HepG2 (cell line): ENCODE data around the gene WTAP. TPM values are rescaled to one million over a fixed set of nuclear protein-coding genes. Genes with fewer than 3 reads are reported as not detected.

Experiments used
- ARID4A ChIP-seq: sonication (generic); formaldehyde crosslinking; IDR thresholded peaks from 2 replicates; pipeline ENCODE4 v1.5.0; 2020; ENCODE audit warnings: mild to moderate bottlenecking, missing genetic modification reagents, borderline replicate concordance
- DNMT3B ChIP-seq: conservative IDR thresholded peaks from 2 replicates; pipeline ENCODE4 v1.6.1; 2016; ENCODE audit warnings: missing biosample characterization, control low read depth
- E2F1 ChIP-seq: sonication (generic); formaldehyde crosslinking; IDR thresholded peaks from 2 replicates; pipeline ENCODE4 v1.5.0; 2020; ENCODE audit warnings: missing genetic modification reagents
- EED ChIP-seq: sonication (generic); formaldehyde crosslinking; IDR thresholded peaks from 2 replicates; pipeline ENCODE4 v1.5.0; 2020; ENCODE audit warnings: mild to moderate bottlenecking, missing genetic modification reagents
- ELF1 ChIP-seq: sonication (generic); formaldehyde crosslinking; IDR thresholded peaks from 2 replicates; pipeline ENCODE4 v1.4.0; 2020; ENCODE audit warnings: missing genetic modification reagents
- ELK4 ChIP-seq: sonication (generic); formaldehyde crosslinking; IDR thresholded peaks from 2 replicates; pipeline ENCODE4 v1.9.0; 2021; ENCODE audit warnings: missing genetic modification reagents, borderline replicate concordance
- FOXO1 ChIP-seq: sonication (generic); formaldehyde crosslinking; IDR thresholded peaks from 2 replicates; pipeline ENCODE4 v1.4.0; 2020; ENCODE audit warnings: missing genetic modification reagents
- GABPB1 ChIP-seq: IDR thresholded peaks from 2 replicates; pipeline ENCODE4 v1.6.1; 2016; ENCODE audit warnings: mild to moderate bottlenecking, missing genetic modification reagents, moderate library complexity, missing compliant biosample characterization
- GATA4 ChIP-seq: sonication (generic); IDR thresholded peaks from 2 replicates; pipeline ENCODE4 v1.6.1; 2016; ENCODE audit warnings: antibody characterized with exemption, low read depth, borderline replicate concordance
- GMEB1 ChIP-seq: sonication (generic); formaldehyde crosslinking; IDR thresholded peaks from 2 replicates; pipeline ENCODE4 v1.5.1; 2020; ENCODE audit warnings: missing genetic modification reagents, mild to moderate bottlenecking, borderline replicate concordance
- KLF12 ChIP-seq: sonication (generic); formaldehyde crosslinking; IDR thresholded peaks from 2 replicates; pipeline ENCODE4 v1.4.0; 2020; ENCODE audit warnings: missing genetic modification reagents, borderline replicate concordance
- NFYB ChIP-seq: sonication (generic); formaldehyde crosslinking; IDR thresholded peaks from 2 replicates; pipeline ENCODE4 v1.4.0; 2020; ENCODE audit warnings: missing genetic modification reagents
- SMARCC2 ChIP-seq: fragments of 450-650 bp; IDR thresholded peaks from 2 replicates; pipeline ENCODE4 v1.6.1; 2017; ENCODE audit warnings: antibody characterized with exemption, mild to moderate bottlenecking
- SP1 ChIP-seq, 2 experiments: fragments of 450-650 bp in 1 of 2; sonication (generic) in 1 of 2; formaldehyde crosslinking in 1 of 2; IDR thresholded peaks; 2 replicates each; pipeline versions ENCODE4 v1.4.0 to v1.6.1; 2016 to 2020; ENCODE audit warnings: missing genetic modification reagents in 1 of 2
- ZNF24 ChIP-seq: fragments of 450-650 bp; IDR thresholded peaks from 2 replicates; pipeline ENCODE4 v1.6.1; 2017; ENCODE audit warnings: antibody characterized with exemption, mild to moderate bottlenecking
- ZNF263 ChIP-seq: sonication (generic); formaldehyde crosslinking; IDR thresholded peaks from 2 replicates; pipeline ENCODE4 v1.4.0; 2020; ENCODE audit warnings: missing genetic modification reagents
- ZNF274 ChIP-seq: sonication (generic); formaldehyde crosslinking; IDR thresholded peaks from 2 replicates; pipeline ENCODE4 v1.5.1; 2020; ENCODE audit warnings: mild to moderate bottlenecking, missing genetic modification reagents
- ZNF468 ChIP-seq: sonication (generic); formaldehyde crosslinking; IDR thresholded peaks from 2 replicates; pipeline ENCODE4 v1.8.0; 2022; ENCODE audit warnings: mild to moderate bottlenecking, moderate library complexity, missing genetic modification reagents
- ZNF510 ChIP-seq: sonication (generic); formaldehyde crosslinking; IDR thresholded peaks from 2 replicates; pipeline ENCODE4 v1.4.0; 2020; ENCODE audit warnings: low read depth, mild to moderate bottlenecking, missing genetic modification reagents
- ZNF746 ChIP-seq: sonication (generic); formaldehyde crosslinking; IDR thresholded peaks from 2 replicates; pipeline ENCODE4 v1.8.0; 2022; ENCODE audit warnings: mild to moderate bottlenecking, missing genetic modification reagents
- ZNF777 ChIP-seq: sonication (generic); formaldehyde crosslinking; IDR thresholded peaks from 2 replicates; pipeline ENCODE4 v1.4.0; 2020; ENCODE audit warnings: missing genetic modification reagents
- ZNF883 ChIP-seq: sonication (generic); formaldehyde crosslinking; IDR thresholded peaks from 2 replicates; pipeline ENCODE4 v1.5.1; 2020; ENCODE audit warnings: mild to moderate bottlenecking, missing genetic modification reagents; ENCODE audit errors: not compliant biosample characterization
- polyA plus RNA-seq, 8 experiments: library from polyadenylated mRNA; depleted of rRNA in 3 of 8; stranded (reverse) in 7 of 8; unstranded in 1 of 8; fragments of >200 nt; fragmentation: Illumina TruSeq in 4 of 8; extraction: Trizol in 4 of 8; gene quantifications; 2 replicates each; pipeline versions ENCODE4 v1.2.1 to v1.2.3, GENCODE V29; 2011 to 2016; ENCODE audit warnings: low read depth in 4 of 8, missing spikeins in 1 of 8, mixed read lengths in 1 of 8; ENCODE audit not compliant: insufficient read depth in 1 of 8
- total RNA-seq, 5 experiments: library from RNA; depleted of rRNA; stranded (reverse); fragments of >200 nt; fragmentation: Illumina TruSeq; extraction: Trizol; gene quantifications; 2 replicates each; pipeline ENCODE4 v1.2.3, GENCODE V29; 2016; ENCODE audit warnings: low read depth in 1 of 5

The WTAP gene
- total and polyA plus RNA-seq, 2 of the 13 experiments (the other 11 are each of a cell fraction or from before 2014, with no cell fraction given), result 31.6 to 167 TPM

- TF ChIP-seq ZNF883 (CRISPR knock-in tag) (no peak), ARID4A (CRISPR knock-in tag) (peak; percentile 45; the same call in 1 of the 2 replicates), ZNF24 (no peak), NFYB (CRISPR knock-in tag) (peak; percentile 94), ELK4 (CRISPR knock-in tag) (no peak), KLF12 (CRISPR knock-in tag) (no peak; the same call in 1 of the 2 replicates), GMEB1 (CRISPR knock-in tag) (peak; percentile 98), ZNF468 (CRISPR knock-in tag) (0 out of 2 replicates have a peak, but pooled peaks have one; percentile 45), EED (CRISPR knock-in tag) (peak; percentile 72; the same call in 1 of the 2 replicates), ELF1 (CRISPR knock-in tag) (peak; percentile 98), GABPB1 (CRISPR knock-in tag) (peak; percentile 90), ZNF263 (CRISPR knock-in tag) (no peak), GATA4 (peak; percentile 19; the same call in 1 of the 2 replicates), ZNF274 (CRISPR knock-in tag) (no peak), SP1 (IDR thresholded peaks at IDR 0.05) (no peak), SP1 (CRISPR knock-in tag; IDR thresholded peaks at IDR 0.05) (0 out of 2 replicates have a peak, but pooled peaks have one; percentile 26), DNMT3B (CRISPR knock-in tag) (0 out of 2 replicates have a peak, but pooled peaks have one; percentile 7), ZNF510 (CRISPR knock-in tag) (no peak; the same call in none of the 2 replicates), ZNF746 (peak; percentile 35; the same call in 1 of the 2 replicates), FOXO1 (CRISPR knock-in tag) (peak; percentile 26; the same call in 1 of the 2 replicates), ZNF777 (CRISPR knock-in tag) (peak; percentile 86), E2F1 (CRISPR knock-in tag) (no peak), SMARCC2 (no peak)
Measured at GRCh38 chr6:159790149-159790955, 63.0 kb downstream of the WTAP start, which contains the start of gene MRPL18 (continued).
